ENCODE results near the gene ABCC11.

GRCh38 chr16:48236286-48236685 lies 11.1 kb downstream of the ABCC11 start:
- TF ChIP-seq ZFP36L2 (CRISPR knock-in tag; IDR thresholded peaks at IDR 0.05): no peak
- TF ChIP-seq POLR2A (IDR thresholded peaks at IDR 0.05; ENCODE audit: insufficient read depth in 1 of 2, low read depth in 2 of 2, low read length in 2 of 2): no peak
- TF ChIP-seq ZSCAN29 (CRISPR knock-in tag; conservative IDR thresholded peaks at IDR 0.05): no peak
- no peak for TF ChIP-seq HIVEP1 (CRISPR knock-in tag; IDR thresholded peaks at IDR 0.05)
- TF ChIP-seq MTA1 (CRISPR knock-in tag; IDR thresholded peaks at IDR 0.05; ENCODE audit: borderline replicate concordance): no peak
- no peak for TF ChIP-seq BCL3 (CRISPR knock-in tag; IDR thresholded peaks at IDR 0.05)
- no peak for TF ChIP-seq KDM5A (IDR thresholded peaks at IDR 0.05; ENCODE audit: borderline replicate concordance, low read length)
- TF ChIP-seq ZZZ3 (CRISPR knock-in tag; IDR thresholded peaks at IDR 0.05; ENCODE audit: borderline replicate concordance): no peak
- TF ChIP-seq RNF2 (conservative IDR thresholded peaks at IDR 0.05; ENCODE audit: low read depth): no peak

Measured in HepG2 (cell line).